Activated CD8-positive, alpha-beta memory T cell treated with anti-CD3 and anti-CD28 coated beads, Interleukin-2, amount 10 ng/mL, durations not matched to agents 7 days and 5 days (primary cell): ENCODE measurements around the gene DNAH1. TPM values are rescaled to one million over a fixed set of nuclear protein-coding genes. Genes with fewer than 3 reads are reported as not detected.

Source experiments
- ATAC-seq: fragments of 150-1000 bp; cut with Tn5 transposase; one replicate; pipeline ENCODE4 v1.10.0; 2021; ENCODE audit warnings: moderate library complexity
- CTCF ChIA-PET: fragments of 350-600 bp; sonication (Branson Sonifier 250); formaldehyde crosslinking; loops from one replicate; lab custom pipeline; 2021; ENCODE audit warnings: antibody characterized with exemption; lab: Charles Lee
- DNase-seq: peaks from one replicate; pipeline ENCODE4 v3.0.0-alpha.2; 2020
- H3K27ac Mint-ChIP-seq: one replicate; pipeline ENCODE4 v1.8.0; 2021; ENCODE audit warnings: mild to moderate bottlenecking, mixed read lengths
- H3K27me3 Mint-ChIP-seq: one replicate; pipeline ENCODE4 v1.8.0; 2021; ENCODE audit warnings: mixed read lengths
- H3K36me3 Mint-ChIP-seq: one replicate; pipeline ENCODE4 v1.8.0; 2021; ENCODE audit warnings: mild to moderate bottlenecking, mixed read lengths
- H3K4me1 Mint-ChIP-seq: one replicate; pipeline ENCODE4 v1.8.0; 2021; ENCODE audit warnings: mixed read lengths
- H3K4me3 Mint-ChIP-seq: one replicate; pipeline ENCODE4 v1.8.0; 2021; ENCODE audit warnings: mild to moderate bottlenecking, moderate library complexity, mixed read lengths
- H3K9me3 Mint-ChIP-seq: one replicate; pipeline ENCODE4 v1.8.0; 2022; ENCODE audit warnings: low read depth, mixed read lengths
- total RNA-seq, 2 experiments: library from RNA; stranded (reverse); gene quantifications; one replicate each; pipeline ENCODE4 v1.2.3, GENCODE V29; 2021

Gene DNAH1
- total RNA-seq, 2 experiments from 2014 or later = 13.9 to 26.5 TPM

DNA sequence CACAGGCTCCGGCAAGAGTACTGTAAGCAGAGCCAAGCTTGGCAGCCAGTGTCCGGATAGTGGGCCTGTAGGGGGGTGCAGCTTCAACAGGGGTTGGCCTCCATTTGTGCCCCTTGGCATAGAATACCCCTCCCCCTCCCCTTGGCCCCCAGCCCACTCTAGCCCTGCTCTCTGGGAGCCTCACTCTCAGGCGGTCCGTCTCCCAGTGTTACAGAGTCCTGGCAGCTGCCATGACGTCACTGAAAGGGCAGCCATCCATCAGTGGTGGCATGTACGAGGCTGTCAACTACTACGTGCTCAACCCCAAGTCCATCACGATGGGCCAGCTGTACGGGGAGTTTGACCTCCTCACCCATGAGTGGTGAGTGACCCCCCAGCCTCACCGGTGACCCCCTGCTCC is 50.4 kb downstream of the DNAH1 start:
- DNase-seq (no peak), ATAC-seq (no peak)
- H3K36me3 Mint-ChIP-seq = no peaks in the 10 kb centered on the region
- no peaks in the 10 kb centered on the region for H3K9me3 Mint-ChIP-seq
- CTCF ChIA-PET = no interaction called here
- no peaks in the 10 kb centered on the region for H3K4me1 Mint-ChIP-seq
- no peaks in the 10 kb centered on the region for H3K27me3 Mint-ChIP-seq
- H3K27ac Mint-ChIP-seq = no peak overlapping the region
- no peak overlapping the region for H3K4me3 Mint-ChIP-seq

GRCh38 chr3:52367891-52368880 is 52.1 kb downstream of the DNAH1 start:
- H3K36me3 Mint-ChIP-seq = no peaks in the 10 kb centered on the region
- H3K27ac Mint-ChIP-seq = no peak overlapping the region
- H3K4me3 Mint-ChIP-seq = no peak overlapping the region
- DNase-seq (no peak), ATAC-seq (no peak)
- H3K27me3 Mint-ChIP-seq = no peaks in the 10 kb centered on the region
- H3K9me3 Mint-ChIP-seq = no peaks in the 10 kb centered on the region
- CTCF ChIA-PET = no interaction called here
- no peaks in the 10 kb centered on the region for H3K4me1 Mint-ChIP-seq

DNA sequence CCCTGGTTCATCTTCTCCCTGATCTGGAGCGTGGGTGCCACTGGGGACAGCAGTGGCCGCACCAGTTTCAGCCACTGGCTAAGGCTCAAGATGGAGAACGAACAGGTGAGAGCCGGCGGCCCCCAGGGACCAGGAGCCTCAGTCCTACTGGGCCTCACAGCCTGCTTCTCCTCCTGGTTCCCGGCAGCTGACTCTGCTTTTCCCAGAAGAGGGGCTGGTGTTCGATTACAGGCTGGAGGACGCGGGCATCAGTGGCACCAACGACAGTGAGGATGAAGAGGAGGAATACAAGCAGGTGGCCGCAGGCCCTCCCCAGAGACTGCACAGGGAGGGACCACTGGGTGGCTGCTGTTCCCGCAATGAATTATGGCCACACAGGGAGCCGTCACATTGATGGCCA is 54.4 kb downstream of the DNAH1 start:
- H3K27me3 Mint-ChIP-seq = peaks cover 5% of the 10 kb centered on the region
- no peaks in the 10 kb centered on the region for H3K9me3 Mint-ChIP-seq
- H3K4me3 Mint-ChIP-seq = no peak overlapping the region
- no peak overlapping the region for H3K27ac Mint-ChIP-seq
- ATAC-seq (no peak), DNase-seq (no peak)
- no peaks in the 10 kb centered on the region for H3K36me3 Mint-ChIP-seq
- no peaks in the 10 kb centered on the region for H3K4me1 Mint-ChIP-seq
- CTCF ChIA-PET = no interaction called here

DNA sequence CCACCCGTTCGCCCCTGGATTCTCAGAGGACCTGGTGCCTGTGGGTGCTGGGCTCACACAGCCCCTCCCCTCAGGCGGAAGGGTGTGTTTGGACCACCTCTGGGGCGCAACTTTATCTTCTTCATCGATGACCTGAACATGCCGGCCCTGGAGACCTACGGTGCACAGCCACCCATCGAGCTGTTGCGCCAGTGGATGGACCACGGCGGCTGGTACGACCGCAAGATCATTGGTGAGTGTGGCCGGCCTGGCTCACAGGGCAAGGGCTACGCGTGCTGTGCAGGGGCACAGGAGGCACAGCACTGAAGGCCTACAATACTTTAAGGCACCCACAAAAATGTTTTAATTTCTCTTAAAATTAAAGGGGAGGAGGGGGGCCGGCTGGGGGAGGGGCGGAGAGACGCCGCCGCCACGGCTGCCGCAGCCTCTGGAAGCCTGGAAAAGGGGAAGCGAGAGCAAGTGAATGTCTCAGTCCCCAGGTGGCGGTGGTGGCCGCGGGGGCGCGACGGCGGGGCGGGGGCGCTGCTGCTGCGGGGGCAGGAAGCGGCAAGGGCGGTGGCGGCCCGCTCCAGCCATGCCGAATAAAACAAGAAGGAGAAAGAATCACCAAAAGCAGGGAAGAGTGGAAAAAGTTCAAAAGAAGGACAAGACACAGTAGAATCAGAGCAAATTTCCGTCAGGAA is 56.8 kb downstream of the DNAH1 start:
- H3K27ac Mint-ChIP-seq = no peak overlapping the region
- CTCF ChIA-PET = interaction anchor here (0.9 kb wide), 1 partner anchor 12 kb away, joined by 3 read pairs; no protein-coding TSS in a partner anchor
- no peak for DNase-seq
- peaks cover 5% of the 10 kb centered on the region for H3K27me3 Mint-ChIP-seq
- no peak for ATAC-seq
- H3K9me3 Mint-ChIP-seq = no peaks in the 10 kb centered on the region
- no peaks in the 10 kb centered on the region for H3K4me1 Mint-ChIP-seq
- no peak overlapping the region for H3K4me3 Mint-ChIP-seq
- no peaks in the 10 kb centered on the region for H3K36me3 Mint-ChIP-seq

DNA sequence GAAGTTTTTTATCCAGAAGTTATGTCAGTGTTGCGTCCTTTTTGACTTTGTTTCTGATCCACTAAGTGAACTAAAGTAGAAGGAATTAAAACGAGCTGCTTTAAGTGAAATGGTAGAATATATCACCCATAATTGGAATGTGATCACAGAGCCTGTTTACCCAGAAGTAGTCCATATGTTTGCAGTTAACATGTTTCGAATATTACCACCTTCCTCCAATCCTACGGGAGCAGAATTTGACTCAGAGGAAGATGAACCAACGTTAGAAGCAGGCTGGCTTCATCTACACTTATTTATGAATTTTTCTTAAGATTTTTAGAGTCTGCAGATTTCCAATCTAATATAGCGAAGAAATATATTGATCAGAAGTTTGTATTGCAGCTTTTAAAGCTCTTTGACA is 57.6 kb downstream of the DNAH1 start:
- no peak overlapping the region for H3K4me3 Mint-ChIP-seq
- CTCF ChIA-PET = interaction anchor here (1.2 kb wide), 1 partner anchor 121 kb away, joined by 3 read pairs; no protein-coding TSS in a partner anchor

DNA sequence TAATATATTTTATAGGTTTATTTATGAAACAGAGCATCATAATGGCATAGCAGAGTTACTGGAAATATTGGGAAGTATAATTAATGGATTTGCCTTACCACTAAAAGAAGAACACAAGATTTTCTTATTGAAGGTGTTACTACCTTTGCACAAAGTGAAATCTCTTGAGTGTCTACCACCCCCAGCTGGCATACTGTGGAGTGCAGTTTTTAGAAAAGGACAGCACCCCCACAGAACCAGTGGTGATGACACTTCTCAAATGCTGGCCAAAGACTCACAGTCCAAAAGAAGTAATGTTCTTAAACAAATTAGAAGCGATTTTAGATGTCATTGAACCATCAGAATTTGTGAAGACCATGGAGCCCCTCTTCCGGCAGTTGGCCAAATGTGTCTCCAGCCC is 58.1 kb downstream of the DNAH1 start:
- no peaks in the 10 kb centered on the region for H3K36me3 Mint-ChIP-seq
- H3K4me3 Mint-ChIP-seq = no peak overlapping the region
- no peaks in the 10 kb centered on the region for H3K9me3 Mint-ChIP-seq
- no peaks in the 10 kb centered on the region for H3K4me1 Mint-ChIP-seq
- no peak for DNase-seq
- no peak overlapping the region for H3K27ac Mint-ChIP-seq
- peaks cover 5% of the 10 kb centered on the region for H3K27me3 Mint-ChIP-seq
- CTCF ChIA-PET = interaction anchor here (0.5 to 1.2 kb wide), 2 partner anchors 73 to 122 kb away, joined by 3 read pairs; no protein-coding TSS in a partner anchor
- ATAC-seq = no peak

More for the DNA sequence above, 57.6 kb downstream of the DNAH1 start:
- Mint-ChIP-seq H3K9me3 (no peaks in the 10 kb centered on the region), H3K4me1 (no peaks in the 10 kb centered on the region), H3K27ac (no peak overlapping the region), H3K36me3 (no peaks in the 10 kb centered on the region), H3K27me3 (peaks cover 5% of the 10 kb centered on the region)
- DNase-seq (no peak), ATAC-seq (no peak)

DNA sequence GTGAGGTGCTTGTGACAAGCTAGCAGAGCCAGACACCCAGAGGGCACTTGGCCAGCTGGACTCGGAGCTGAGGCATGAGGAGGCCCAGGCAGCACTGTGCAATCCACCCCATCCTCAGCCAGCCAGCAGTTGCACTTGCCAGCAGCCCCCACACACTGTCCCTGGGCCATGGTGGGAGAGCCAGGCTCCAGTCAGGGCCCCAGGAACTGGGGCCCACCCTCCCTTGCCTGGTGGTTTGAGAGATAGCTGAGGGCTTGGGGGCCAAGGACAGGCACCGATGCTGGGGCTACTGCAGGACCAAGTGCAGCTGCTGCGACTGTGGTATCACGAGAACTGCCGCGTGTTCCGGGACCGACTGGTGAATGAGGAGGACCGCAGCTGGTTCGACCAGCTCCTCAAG is 63.5 kb downstream of the DNAH1 start:
- ATAC-seq (no peak), DNase-seq (no peak)
- Mint-ChIP-seq H3K4me1 (peaks cover 5% of the 10 kb centered on the region), H3K27ac (no peak overlapping the region), H3K4me3 (no peak overlapping the region), H3K9me3 (no peaks in the 10 kb centered on the region), H3K27me3 (no peaks in the 10 kb centered on the region), H3K36me3 (no peaks in the 10 kb centered on the region)
- CTCF ChIA-PET = interaction anchor here (1.1 kb wide), 1 partner anchor 33 kb away, joined by 3 read pairs; no protein-coding TSS in a partner anchor

DNA sequence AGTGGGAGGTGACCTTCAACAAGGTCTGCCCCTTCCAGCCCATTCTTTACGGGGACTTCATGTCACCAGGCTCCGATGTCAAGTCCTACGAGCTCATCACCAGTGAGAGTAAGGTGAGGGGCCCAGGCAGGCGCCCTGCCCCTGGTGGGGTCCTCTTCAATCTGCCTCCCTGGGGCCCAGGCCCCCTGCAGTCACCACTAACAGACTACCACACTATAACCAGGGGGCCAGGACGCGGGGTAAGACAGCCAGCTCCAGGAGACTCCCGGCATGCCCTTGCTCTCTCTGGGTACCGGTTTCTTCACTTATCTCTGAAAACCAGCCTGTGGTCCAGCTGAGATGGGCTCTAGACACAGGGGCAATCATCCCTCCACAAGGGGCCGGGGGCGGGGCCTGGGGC is 63.9 kb downstream of the DNAH1 start:
- CTCF ChIA-PET = interaction anchor here (1.1 kb wide), 1 partner anchor 32 kb away, joined by 3 read pairs; no protein-coding TSS in a partner anchor
- Mint-ChIP-seq H3K4me1 (peaks cover 5% of the 10 kb centered on the region), H3K27me3 (no peaks in the 10 kb centered on the region), H3K9me3 (no peaks in the 10 kb centered on the region), H3K4me3 (no peak overlapping the region), H3K27ac (no peak overlapping the region), H3K36me3 (no peaks in the 10 kb centered on the region)
- DNase-seq (no peak), ATAC-seq (no peak)

- Mint-ChIP-seq H3K4me1 (peaks cover 5% of the 10 kb centered on the region), H3K9me3 (no peaks in the 10 kb centered on the region), H3K27me3 (no peaks in the 10 kb centered on the region), H3K4me3 (no peak overlapping the region), H3K36me3 (no peaks in the 10 kb centered on the region), H3K27ac (no peak overlapping the region)
- ATAC-seq (no peak), DNase-seq (no peak)
- CTCF ChIA-PET = no interaction called here
Measured at GRCh38 chr3:52381623-52382022, 65.5 kb downstream of the DNAH1 start.

- no peaks in the 10 kb centered on the region for H3K36me3 Mint-ChIP-seq
- H3K27me3 Mint-ChIP-seq = no peaks in the 10 kb centered on the region
- CTCF ChIA-PET = interaction anchor here (2.1 to 2.4 kb wide), 2 partner anchors 152 to 162 kb away, joined by 8 read pairs; no protein-coding TSS in a partner anchor
- H3K4me3 Mint-ChIP-seq = no peak overlapping the region
- H3K27ac Mint-ChIP-seq = no peak overlapping the region
- ATAC-seq (no peak), DNase-seq (no peak)
- no peaks in the 10 kb centered on the region for H3K9me3 Mint-ChIP-seq
- peaks cover 5% of the 10 kb centered on the region for H3K4me1 Mint-ChIP-seq
Measured at GRCh38 chr3:52383446-52383845, 67.3 kb downstream of the DNAH1 start.

DNA sequence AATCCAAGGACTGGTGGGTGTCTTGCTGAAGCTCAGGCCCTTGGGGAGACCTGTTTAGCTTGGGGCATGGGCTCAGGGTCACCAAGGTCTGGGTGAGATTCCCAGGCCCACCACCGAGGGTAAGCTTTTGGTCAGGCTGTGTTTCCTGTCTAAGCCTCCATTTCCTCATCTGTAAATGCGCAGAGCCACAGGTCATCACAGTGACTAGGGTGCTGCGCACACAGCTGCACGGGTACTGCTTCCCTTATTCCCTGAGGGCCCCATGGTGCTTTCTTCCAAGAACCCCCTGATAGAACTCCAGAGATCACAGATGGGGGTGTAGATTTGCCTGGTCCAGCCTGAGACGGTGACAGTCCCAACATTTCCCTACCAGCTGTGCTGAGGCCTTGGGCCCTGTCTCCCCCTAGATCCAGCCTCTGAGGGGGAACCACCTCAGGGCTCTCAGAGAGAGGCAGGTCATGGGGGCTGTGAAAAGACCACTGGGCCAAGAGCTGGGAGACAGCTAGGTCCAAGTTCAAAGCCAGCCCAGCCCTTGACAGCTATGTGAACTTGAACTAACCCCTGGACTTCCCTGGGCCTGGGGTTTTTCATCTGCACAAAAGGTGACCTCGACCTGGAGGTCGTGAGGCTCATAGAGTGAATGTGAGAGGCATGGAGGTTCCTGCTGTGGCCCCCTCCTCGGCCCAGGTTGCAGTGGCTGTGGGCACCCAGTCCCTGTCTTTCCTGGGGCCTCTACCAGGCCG is 68.1 kb downstream of the DNAH1 start:
- DNase-seq (no peak), ATAC-seq (no peak)
- Mint-ChIP-seq H3K27me3 (no peaks in the 10 kb centered on the region), H3K36me3 (no peaks in the 10 kb centered on the region), H3K27ac (no peak overlapping the region), H3K4me3 (no peak overlapping the region), H3K4me1 (peaks cover 5% of the 10 kb centered on the region), H3K9me3 (no peaks in the 10 kb centered on the region)
- CTCF ChIA-PET = interaction anchor here (1.2 to 2.4 kb wide), 5 partner anchors 12 to 163 kb away, joined by 3 to 8 read pairs (median 3); partner anchors contain the start of gene TNNC1

- Mint-ChIP-seq H3K27ac (no peak overlapping the region), H3K4me3 (no peak overlapping the region), H3K27me3 (no peaks in the 10 kb centered on the region), H3K9me3 (no peaks in the 10 kb centered on the region), H3K4me1 (peaks cover 5% of the 10 kb centered on the region), H3K36me3 (no peaks in the 10 kb centered on the region)
- peak; percentile 43 for ATAC-seq
- CTCF ChIA-PET = interaction anchor here (1.2 to 2.4 kb wide), 7 partner anchors 12 to 168 kb away, joined by 3 to 8 read pairs (median 3); partner anchors contain the start of gene TNNC1
- no peak for DNase-seq
Measured at GRCh38 chr3:52385157-52385556, 69.0 kb downstream of the DNAH1 start.

- Mint-ChIP-seq H3K9me3 (no peaks in the 10 kb centered on the region), H3K27me3 (no peaks in the 10 kb centered on the region), H3K36me3 (no peaks in the 10 kb centered on the region), H3K4me1 (peaks cover 5% of the 10 kb centered on the region), H3K4me3 (no peak overlapping the region), H3K27ac (no peak overlapping the region)
- ATAC-seq (no peak), DNase-seq (no peak)
- CTCF ChIA-PET = interaction anchor here (3.3 kb wide), 1 partner anchor 48 kb away, joined by 12 read pairs; no protein-coding TSS in a partner anchor
Measured at GRCh38 chr3:52387481-52387880, 71.4 kb downstream of the DNAH1 start.
